ENCODE measurements around the gene OSM. TPM values are rescaled to one million over a fixed set of nuclear protein-coding genes. Genes with fewer than 3 reads are reported as not detected.

Gene OSM
- polyA plus RNA-seq, 1 donor (not counting 4 experiments of a cell fraction or from before 2014, with no cell fraction given) = not detected

- dilution Hi-C loops (cut with MboI; ENCODE audit: extremely low pct_ligation_motif_present, low sequenced_read_pairs) = no loop called here
- no peaks in the 10 kb centered on the region for H3K27me3 ChIP-seq (ENCODE audit: control insufficient read depth, extremely low read depth, insufficient read depth, low read length)
- peak overlapping the region; percentile 60 for H3K4me2 ChIP-seq (ENCODE audit: control insufficient read depth, extremely low read depth, insufficient read depth, low read depth, low read length)
- peaks cover 40% of the 10 kb centered on the region for H3K79me2 ChIP-seq (ENCODE audit: control insufficient read depth, insufficient read depth, low read length)
- H3K9me1 ChIP-seq (ENCODE audit: control insufficient read depth, extremely low read depth, insufficient read depth, low read length) = peaks cover 15% of the 10 kb centered on the region
- peaks cover 8 to 22% of the 10 kb centered on the region in 2 experiments for H3K36me3 ChIP-seq (ENCODE audit: control insufficient read depth in 2 of 2, extremely low read depth in 1 of 2, insufficient read depth in 2 of 2, low read length in 2 of 2)
- H3K9ac ChIP-seq (ENCODE audit: control insufficient read depth, extremely low read depth, insufficient read depth, low read length) = peak overlapping the region; percentile 24
- peak overlapping the region; percentile 66 for H3K27ac ChIP-seq (ENCODE audit: control insufficient read depth, insufficient read depth, low read length)
- H3K4me3 ChIP-seq (ENCODE audit: control insufficient read depth in 2 of 3, extremely low read depth in 1 of 3, insufficient read depth in 2 of 3, low read depth in 1 of 3, low read length in 3 of 3) = no peak overlapping the region
- no peak for DNase-seq (ENCODE audit: low read depth, low spot score)
- FAIRE-seq = no peak
- H2AFZ ChIP-seq (ENCODE audit: control insufficient read depth, low read length) = no peak overlapping the region
- TF ChIP-seq CTCF (optimal IDR thresholded peaks at IDR 0.05 in 1 of 3, IDR thresholded peaks at IDR 0.05 in 1 of 3, conservative IDR thresholded peaks at IDR 0.05 in 1 of 3; ENCODE audit: extremely low read depth in 1 of 3, insufficient read depth in 2 of 3, low read length in 3 of 3) (no peak), EZH2 (IDR thresholded peaks at IDR 0.05; ENCODE audit: low read length) (no peak)
- H3K9me3 ChIP-seq (ENCODE audit: control insufficient read depth, low read depth, low read length) = no peaks in the 10 kb centered on the region
- peaks cover 87% of the 10 kb centered on the region for H3K4me1 ChIP-seq (ENCODE audit: control insufficient read depth, extremely low read depth, insufficient read depth, low read length)
- peaks cover 3% of the 10 kb centered on the region for H4K20me1 ChIP-seq (ENCODE audit: control insufficient read depth, extremely low read depth, insufficient read depth, low read length)
Observed at GRCh38 chr22:30305519-30305905, 38.9 kb upstream of the OSM start.

GRCh38 chr22:30304495-30305244 lies 38.0 kb upstream of the OSM start:
- DNase-seq (ENCODE audit: low read depth, low spot score) (no peak), FAIRE-seq (peak; percentile 99)
- no peak for TF ChIP-seq EZH2 (IDR thresholded peaks at IDR 0.05; ENCODE audit: low read length)
- TF ChIP-seq CTCF (optimal IDR thresholded peaks at IDR 0.05 in 1 of 3, IDR thresholded peaks at IDR 0.05 in 1 of 3, conservative IDR thresholded peaks at IDR 0.05 in 1 of 3; ENCODE audit: extremely low read depth in 1 of 3, insufficient read depth in 2 of 3, low read length in 3 of 3) = no peak
- H3K36me3 ChIP-seq (ENCODE audit: control insufficient read depth in 2 of 2, extremely low read depth in 1 of 2, insufficient read depth in 2 of 2, low read length in 2 of 2) = peaks cover 11 to 27% of the 10 kb centered on the region in 2 experiments
- dilution Hi-C loops (cut with MboI; ENCODE audit: extremely low pct_ligation_motif_present, low sequenced_read_pairs) = no loop called here
- no peaks in the 10 kb centered on the region for H3K27me3 ChIP-seq (ENCODE audit: control insufficient read depth, extremely low read depth, insufficient read depth, low read length)
- peaks cover 37% of the 10 kb centered on the region for H3K79me2 ChIP-seq (ENCODE audit: control insufficient read depth, insufficient read depth, low read length)
- no peaks in the 10 kb centered on the region for H3K9me3 ChIP-seq (ENCODE audit: control insufficient read depth, low read depth, low read length)
- H3K4me3 ChIP-seq (ENCODE audit: control insufficient read depth in 2 of 3, extremely low read depth in 1 of 3, insufficient read depth in 2 of 3, low read depth in 1 of 3, low read length in 3 of 3) = peak overlapping the region in 1 of 3 experiments; percentile 21
- no peak overlapping the region for H2AFZ ChIP-seq (ENCODE audit: control insufficient read depth, low read length)
- H3K4me2 ChIP-seq (ENCODE audit: control insufficient read depth, extremely low read depth, insufficient read depth, low read depth, low read length) = peak overlapping the region; percentile 60
- peak overlapping the region; percentile 66 for H3K27ac ChIP-seq (ENCODE audit: control insufficient read depth, insufficient read depth, low read length)
- H3K4me1 ChIP-seq (ENCODE audit: control insufficient read depth, extremely low read depth, insufficient read depth, low read length) = peaks cover 82% of the 10 kb centered on the region
- peaks cover 3% of the 10 kb centered on the region for H4K20me1 ChIP-seq (ENCODE audit: control insufficient read depth, extremely low read depth, insufficient read depth, low read length)
- H3K9me1 ChIP-seq (ENCODE audit: control insufficient read depth, extremely low read depth, insufficient read depth, low read length) = peaks cover 15% of the 10 kb centered on the region
- peak overlapping the region; percentile 24 for H3K9ac ChIP-seq (ENCODE audit: control insufficient read depth, extremely low read depth, insufficient read depth, low read length)
